Thymus (tissue), 11 donors: ENCODE measurements around the gene SELENBP1. TPM values are rescaled to one million over a fixed set of nuclear protein-coding genes. Genes with fewer than 3 reads are reported as not detected.
"Not testable (repeated sequence)": the region's sequence is repeated elsewhere in the genome, so short reads cannot be mapped to it uniquely, and the experiment has no call there.

Experiments used
- DNase-seq, 9 donors: peaks; one replicate each; pipeline ENCODE4 v3.0.0-alpha.2; 2013; ENCODE audit warnings: low spot score in 9 of 9, low read depth in 6 of 9, missing footprints in 1 of 9
- H3K27ac ChIP-seq, 2 donors: one replicate each; pipeline ENCODE4 v1.5.1; 2013; ENCODE audit warnings: control low read depth in 1 of 2, low read depth in 1 of 2, low read length in 1 of 2, mild to moderate bottlenecking in 1 of 2, moderate library complexity in 1 of 2
- H3K27me3 ChIP-seq, 2 donors: one replicate each; pipeline ENCODE4 v1.5.1; 2013; ENCODE audit warnings: low read length in 1 of 2; ENCODE audit not compliant: control insufficient read depth in 2 of 2, insufficient read depth in 1 of 2
- H3K36me3 ChIP-seq, 2 donors: one replicate each; pipeline ENCODE4 v1.5.1; 2013; ENCODE audit warnings: low read length in 1 of 2, mild to moderate bottlenecking in 1 of 2, moderate library complexity in 1 of 2; ENCODE audit not compliant: control insufficient read depth in 2 of 2, insufficient read depth in 2 of 2
- H3K4me1 ChIP-seq, 2 donors: one replicate each; pipeline ENCODE4 v1.5.1; 2013; ENCODE audit warnings: low read length in 2 of 2; ENCODE audit not compliant: control insufficient read depth in 2 of 2, insufficient read depth in 2 of 2
- H3K4me3 ChIP-seq, 2 donors: one replicate each; pipeline ENCODE4 v1.5.1; 2013; ENCODE audit warnings: low read length in 2 of 2, control low read depth in 1 of 2, mild to moderate bottlenecking in 1 of 2
- H3K9me3 ChIP-seq, 2 donors: one replicate each; pipeline ENCODE4 v1.5.1; 2013; ENCODE audit warnings: low read length in 1 of 2, mild to moderate bottlenecking in 1 of 2; ENCODE audit not compliant: control insufficient read depth in 2 of 2, insufficient read depth in 1 of 2
- WGBS: extraction: QIAGEN DNeasy Blood & Tissue Kit; methylation state at CpG from one replicate; pipeline ENCODE4 v1.1.7; 2013; 5-methylcytosine and 5-hydroxymethylcytosine counted together
- polyA plus RNA-seq: library from polyadenylated mRNA; stranded (reverse); fragments of 200-250 nt; gene quantifications from one replicate; pipeline ENCODE4 v1.2.3, GENCODE V29; 2013
- total RNA-seq: library from RNA; stranded (reverse); fragments of 120-200 nt; gene quantifications from one replicate; pipeline ENCODE4 v1.2.4, GENCODE V29; 2013
- donor health status: healthy.

SELENBP1 gene
- total and polyA plus RNA-seq, 2 donors, result 6.1 to 6.4 TPM

DNA sequence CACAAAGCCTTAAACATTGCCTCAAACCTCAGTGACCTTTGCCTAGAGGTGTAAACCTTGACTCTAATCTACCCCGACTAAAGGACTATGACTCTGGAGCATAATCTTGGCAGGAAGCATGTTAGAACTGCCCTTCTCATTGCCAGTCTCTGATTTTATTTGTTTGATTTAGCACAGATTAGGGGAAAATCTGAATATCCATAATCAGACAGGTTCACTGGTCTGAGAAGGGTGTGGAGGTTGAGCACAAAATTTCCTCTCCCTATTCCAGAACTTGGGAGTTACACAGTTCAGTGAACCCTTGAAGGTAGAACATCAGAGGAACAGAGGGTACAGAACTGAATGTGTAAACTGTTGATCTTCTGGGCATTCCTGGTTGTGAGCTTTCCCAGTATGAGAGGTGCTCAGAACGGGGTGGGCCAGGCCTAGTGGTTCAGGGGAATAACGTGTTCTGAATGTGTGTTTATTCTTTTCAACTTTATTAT, 18.6 kb upstream of the SELENBP1 start:
- DNase-seq, result no peak
- WGBS, result 95% methylated on average over 3 of the region's 3 CpGs
- no peaks in the 10 kb centered on the region for H3K9me3 ChIP-seq

DNA sequence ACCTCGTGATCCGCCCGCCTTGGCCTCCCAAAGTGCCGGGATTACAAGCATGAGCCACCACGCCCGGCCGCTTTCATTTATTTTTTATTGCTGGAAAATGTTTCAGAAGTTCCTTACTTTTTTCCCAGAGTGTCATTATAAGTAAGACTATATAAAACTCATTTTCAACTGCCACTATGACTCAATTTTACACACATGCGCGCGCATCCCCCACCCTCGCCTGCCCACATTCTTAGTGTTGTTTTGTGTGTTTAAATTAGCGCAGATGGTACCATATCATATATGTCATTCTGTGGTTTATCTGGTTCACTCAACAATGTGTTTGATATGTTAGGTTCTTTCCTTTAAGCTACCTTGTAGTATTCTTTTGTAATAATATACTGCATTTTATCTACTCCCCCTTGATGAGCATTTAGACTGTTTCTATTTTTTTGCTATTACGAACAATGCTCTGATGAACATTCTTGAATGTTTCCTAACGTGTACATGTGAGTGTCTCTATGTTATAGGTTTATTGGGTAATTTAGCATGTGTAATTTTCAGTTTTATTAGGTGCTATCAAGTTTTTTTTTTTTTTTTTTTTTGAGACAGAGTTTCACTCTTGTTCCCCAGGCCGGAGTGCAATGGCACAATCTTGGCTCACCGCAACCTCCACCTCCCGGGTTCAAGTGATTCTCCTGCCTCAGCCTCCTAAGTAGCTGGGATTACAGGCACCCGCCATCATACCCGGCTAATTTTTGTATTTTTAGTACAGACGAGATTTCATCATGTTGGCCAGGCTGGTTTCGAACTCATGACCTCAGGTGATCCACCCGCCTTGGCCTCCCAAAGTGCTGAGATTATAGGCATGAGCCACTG, 17.9 kb upstream of the SELENBP1 start:
- H3K27me3 ChIP-seq, H3K9me3 ChIP-seq, H3K27ac ChIP-seq, DNase-seq, H3K4me3 ChIP-seq, H3K4me1 ChIP-seq, H3K36me3 ChIP-seq: not testable (repeated sequence)
- WGBS, result 93% methylated on average over 22 of the region's 22 CpGs

More for the DNA sequence above, 18.6 kb upstream of the SELENBP1 start:
- Histone ChIP-seq H3K27ac (no peak overlapping the region), H3K4me3 (no peak overlapping the region), H3K36me3 (no peaks in the 10 kb centered on the region), H3K4me1 (no peaks in the 10 kb centered on the region), H3K27me3 (no peaks in the 10 kb centered on the region)

- H3K4me1 ChIP-seq, result no peaks in the 10 kb centered on the region
- no peak overlapping the region for H3K4me3 ChIP-seq
- no peaks in the 10 kb centered on the region for H3K27me3 ChIP-seq
- H3K9me3 ChIP-seq, result no peaks in the 10 kb centered on the region
- DNase-seq, result no peak
- no peaks in the 10 kb centered on the region for H3K36me3 ChIP-seq
- WGBS, result 90% methylated on average over 2 of the region's 2 CpGs
- H3K27ac ChIP-seq, result no peak overlapping the region
Observed at GRCh38 chr1:151386002-151386401, 13.5 kb upstream of the SELENBP1 start.

- H3K4me3 ChIP-seq, result no peak overlapping the region
- no peak for DNase-seq
- 88% methylated on average over 3 of the region's 3 CpGs for WGBS
- H3K36me3 ChIP-seq, result no peaks in the 10 kb centered on the region
- H3K9me3 ChIP-seq, result no peaks in the 10 kb centered on the region
- H3K4me1 ChIP-seq, result no peaks in the 10 kb centered on the region
- H3K27ac ChIP-seq, result no peak overlapping the region
- H3K27me3 ChIP-seq, result no peaks in the 10 kb centered on the region
Observed at GRCh38 chr1:151384584-151384983, 12.1 kb upstream of the SELENBP1 start.

DNA sequence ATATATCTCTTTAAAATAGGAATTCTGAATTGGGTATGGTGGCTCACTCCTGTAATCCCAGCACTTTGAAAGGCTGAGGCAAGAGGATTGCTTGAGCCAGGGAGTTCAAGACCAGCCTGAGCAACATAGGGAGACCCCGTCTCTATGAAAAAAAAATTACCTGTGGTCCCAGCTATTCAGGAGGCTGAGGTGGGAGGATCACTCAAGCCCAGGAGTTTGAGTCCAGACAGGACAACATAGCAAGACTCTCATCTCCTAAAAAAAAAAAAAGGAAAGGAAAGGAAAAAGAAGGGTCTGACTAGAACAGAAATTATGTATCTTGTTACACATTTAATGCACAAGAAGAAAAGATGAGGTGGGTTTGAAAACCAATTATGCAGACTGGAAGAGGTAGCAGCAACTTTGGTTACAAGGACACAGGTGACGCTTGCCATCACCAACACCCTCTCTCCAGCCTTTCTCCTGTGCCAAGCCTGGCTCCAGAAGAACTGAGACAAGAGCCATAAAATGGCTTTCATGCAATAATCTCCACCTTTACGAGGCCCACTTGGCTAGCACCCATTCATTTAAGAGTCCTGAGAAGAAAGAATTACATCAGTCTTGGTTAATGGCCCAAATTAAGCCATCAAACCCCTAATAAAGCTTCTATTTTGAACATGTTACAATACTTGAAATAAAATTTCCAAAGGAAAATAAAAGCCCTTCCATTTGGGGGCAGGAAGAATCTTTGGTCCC, 4.8 kb upstream of the SELENBP1 start:
- no peaks in the 10 kb centered on the region for H3K9me3 ChIP-seq
- no peak for DNase-seq
- H3K27ac ChIP-seq, result no peak overlapping the region
- H3K4me1 ChIP-seq, result no peaks in the 10 kb centered on the region
- 98% methylated on average over 3 of the region's 3 CpGs for WGBS
- H3K27me3 ChIP-seq, result no peaks in the 10 kb centered on the region
- no peaks in the 10 kb centered on the region for H3K36me3 ChIP-seq
- H3K4me3 ChIP-seq, result no peak overlapping the region

DNA sequence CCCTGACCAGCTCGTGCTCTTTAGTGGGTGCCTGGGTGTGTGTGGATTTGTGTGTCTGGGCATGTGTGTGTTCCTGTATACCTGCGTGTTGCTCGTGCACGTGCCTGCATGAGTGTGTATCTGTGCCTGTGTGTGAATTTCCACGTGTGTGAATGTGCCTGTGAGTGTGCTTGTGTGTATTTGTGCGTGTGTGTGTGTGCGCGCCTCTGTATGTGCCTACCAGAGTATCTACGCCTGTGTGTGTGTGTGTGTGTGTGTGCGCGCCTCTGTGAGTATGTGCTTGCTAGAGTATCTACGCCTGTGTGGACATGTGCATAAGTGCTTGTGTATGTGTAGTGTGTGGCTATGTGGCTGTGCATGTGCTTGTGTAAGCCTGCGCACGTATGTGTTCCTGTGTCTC, 691 bp upstream of the SELENBP1 start:
- no peaks in the 10 kb centered on the region for H3K9me3 ChIP-seq
- H3K27me3 ChIP-seq, result no peaks in the 10 kb centered on the region
- 97% methylated on average over 14 of the region's 14 CpGs for WGBS
- H3K4me3 ChIP-seq, result no peak overlapping the region
- no peaks in the 10 kb centered on the region for H3K36me3 ChIP-seq
- DNase-seq, result no peak
- H3K27ac ChIP-seq, result no peak overlapping the region
- peaks cover 0 to 9% of the 10 kb centered on the region in 2 donors for H3K4me1 ChIP-seq

DNA sequence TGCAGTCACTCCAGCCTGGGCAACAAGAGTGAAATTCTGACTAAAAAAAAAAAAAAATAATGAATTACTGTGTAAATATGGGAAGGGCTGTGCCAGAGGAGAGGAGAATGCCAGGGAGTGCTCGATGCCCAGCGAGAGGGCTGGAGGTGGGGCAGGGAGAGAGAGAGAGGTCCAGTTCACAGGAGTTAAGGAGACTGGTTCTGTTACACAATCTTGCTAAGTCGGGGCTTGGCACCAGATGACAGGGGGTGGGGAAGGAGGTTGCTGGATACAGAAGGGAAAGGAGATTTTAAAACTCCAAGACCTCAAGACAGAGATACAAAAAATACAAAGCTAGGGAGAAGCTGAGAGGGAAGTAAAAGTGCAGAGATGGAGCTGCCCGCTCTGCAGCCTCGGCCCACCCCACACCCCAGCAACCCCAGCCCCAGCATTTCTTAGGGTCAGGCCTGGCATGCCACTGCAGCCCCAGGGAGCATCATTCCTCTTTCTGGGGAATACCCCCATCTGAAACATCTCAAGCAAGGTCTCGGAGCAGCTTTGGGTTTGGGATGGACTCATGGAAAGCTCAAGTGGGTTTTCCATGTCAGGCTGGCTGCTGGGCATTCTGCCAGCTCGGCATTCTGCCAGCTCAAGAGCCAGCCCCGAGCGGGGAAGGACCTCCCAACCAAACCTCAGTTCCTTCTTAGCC, 991 bp downstream of the SELENBP1 start:
- Histone ChIP-seq H3K27me3 (no peaks in the 10 kb centered on the region), H3K9me3 (no peaks in the 10 kb centered on the region), H3K27ac (no peak overlapping the region), H3K4me1 (peaks cover 0 to 9% of the 10 kb centered on the region in 2 donors), H3K4me3 (no peak overlapping the region), H3K36me3 (no peaks in the 10 kb centered on the region)
- 87% methylated on average over 9 of the region's 9 CpGs for WGBS
- DNase-seq, result no peak

GRCh38 chr1:151370211-151370911, 2.1 kb downstream of the SELENBP1 start:
- no peaks in the 10 kb centered on the region for H3K9me3 ChIP-seq
- H3K4me3 ChIP-seq, result no peak overlapping the region
- H3K27ac ChIP-seq, result no peak overlapping the region
- no peaks in the 10 kb centered on the region for H3K27me3 ChIP-seq
- H3K36me3 ChIP-seq, result no peaks in the 10 kb centered on the region
- no peak for DNase-seq
- H3K4me1 ChIP-seq, result peaks cover 0 to 9% of the 10 kb centered on the region in 2 donors
- WGBS, result 84% methylated on average over 6 of the region's 6 CpGs
